ENCODE measurements around the gene CUX1.
"Not testable (repeated sequence)": the region's sequence is repeated elsewhere in the genome, so short reads cannot be mapped to it uniquely, and the experiment has no call there.

Gene CUX1

DNA sequence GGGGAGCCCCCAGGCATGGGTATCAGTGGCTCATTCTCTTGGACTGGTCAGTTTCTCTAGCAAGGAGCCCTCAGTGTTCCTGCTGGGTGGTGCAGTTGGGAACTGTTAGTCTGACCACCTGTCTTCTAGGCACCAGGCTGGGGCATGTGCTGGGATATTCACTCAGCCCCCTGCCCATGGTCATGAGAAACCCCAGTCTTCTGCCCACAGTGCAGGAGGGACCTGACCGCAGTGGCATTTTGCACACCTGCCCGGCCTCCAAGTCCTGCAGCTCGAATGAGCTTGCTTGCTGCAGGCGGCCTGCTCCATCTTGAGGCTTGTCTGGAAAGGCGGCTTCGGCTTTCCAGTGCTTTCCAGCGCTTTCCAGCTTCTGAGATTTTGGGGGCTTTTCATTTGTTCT lies 36.3 kb downstream of the CUX1 start:
- in situ Hi-C loops (cut with MboI; ENCODE audit: low sequenced_read_pairs), result no loop called here

DNA sequence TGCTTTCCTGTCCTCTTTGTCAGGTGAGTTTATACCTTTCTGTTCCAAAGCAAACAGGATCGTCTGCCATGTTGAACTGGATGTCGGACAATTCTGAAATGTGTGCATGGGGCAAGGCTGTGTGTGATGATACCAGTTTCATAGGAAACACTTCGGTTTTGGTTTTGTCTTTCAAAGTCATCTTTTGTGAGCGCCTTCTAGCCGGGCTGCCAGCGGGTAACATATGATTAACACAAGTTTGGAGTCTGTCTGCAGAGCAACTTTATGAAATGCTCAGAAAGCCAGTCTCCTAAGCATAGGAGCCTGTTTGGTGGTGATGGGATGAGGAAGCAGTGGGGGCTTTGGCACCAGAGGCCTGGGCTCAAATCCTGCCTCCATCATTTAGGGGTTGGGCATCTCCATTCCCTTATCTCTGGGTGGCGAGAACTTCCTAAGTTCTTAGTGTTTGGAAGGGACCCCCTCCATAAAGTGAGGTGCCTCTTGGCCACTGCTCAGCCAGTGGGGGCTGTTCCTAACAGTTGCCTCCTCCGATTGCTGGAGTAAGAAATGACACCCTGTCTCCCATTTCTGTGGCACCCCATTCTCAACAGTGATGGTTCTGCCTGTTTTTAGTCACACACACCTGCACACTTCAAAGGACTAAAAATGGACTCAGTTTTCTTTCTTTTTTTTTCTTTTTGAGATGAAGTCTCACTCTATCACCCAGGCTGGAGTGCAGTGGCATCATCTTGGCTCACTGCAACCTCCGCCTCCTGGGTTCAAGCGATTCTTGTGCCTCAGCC lies 36.8 kb downstream of the CUX1 start:
- in situ Hi-C loops (cut with MboI; ENCODE audit: low sequenced_read_pairs), result no loop called here

DNA sequence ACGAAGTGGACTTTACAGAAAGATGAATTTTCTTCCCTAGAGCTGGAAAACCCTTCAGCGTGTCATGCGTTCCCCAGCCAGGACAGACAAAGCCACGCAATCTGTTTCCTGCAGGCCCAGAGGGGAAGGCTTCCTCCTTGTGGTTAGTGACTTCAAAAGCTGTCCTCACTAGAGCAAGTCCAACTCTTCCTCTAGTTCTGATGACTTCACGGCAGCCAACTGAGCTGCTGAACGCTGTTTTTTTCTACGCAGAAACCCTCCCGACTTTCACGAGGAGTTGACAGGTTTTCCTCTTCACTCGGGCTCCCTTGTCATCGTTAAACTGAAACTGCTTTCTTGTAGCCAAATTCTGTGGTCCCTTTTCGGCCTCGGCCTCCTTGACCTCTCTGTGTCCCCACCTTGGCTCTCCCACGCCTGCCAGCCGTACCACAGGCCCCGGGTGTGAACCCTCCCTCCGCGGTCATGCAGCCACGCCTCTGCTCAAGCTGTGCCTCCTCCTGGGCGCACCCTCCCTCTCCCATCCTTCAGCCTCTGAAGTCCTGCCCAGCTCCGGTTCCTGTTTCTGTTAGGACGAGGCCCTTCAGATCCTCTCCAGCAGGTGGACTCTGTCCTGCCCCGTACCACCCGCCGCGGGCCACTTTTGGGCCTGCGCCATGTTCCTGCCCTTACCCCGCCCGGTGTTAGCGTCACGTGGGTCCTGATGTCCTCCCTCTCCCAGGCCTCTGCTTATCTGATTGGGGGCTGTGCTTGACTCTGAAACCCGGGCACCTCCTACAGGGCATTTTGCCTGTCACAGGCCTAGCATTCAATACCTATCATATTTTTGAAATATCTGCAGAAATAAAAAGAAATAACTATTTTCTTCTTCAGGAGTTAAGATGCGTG lies 39.3 kb downstream of the CUX1 start:
- in situ Hi-C loops (cut with MboI; ENCODE audit: low sequenced_read_pairs), result no loop called here

DNA sequence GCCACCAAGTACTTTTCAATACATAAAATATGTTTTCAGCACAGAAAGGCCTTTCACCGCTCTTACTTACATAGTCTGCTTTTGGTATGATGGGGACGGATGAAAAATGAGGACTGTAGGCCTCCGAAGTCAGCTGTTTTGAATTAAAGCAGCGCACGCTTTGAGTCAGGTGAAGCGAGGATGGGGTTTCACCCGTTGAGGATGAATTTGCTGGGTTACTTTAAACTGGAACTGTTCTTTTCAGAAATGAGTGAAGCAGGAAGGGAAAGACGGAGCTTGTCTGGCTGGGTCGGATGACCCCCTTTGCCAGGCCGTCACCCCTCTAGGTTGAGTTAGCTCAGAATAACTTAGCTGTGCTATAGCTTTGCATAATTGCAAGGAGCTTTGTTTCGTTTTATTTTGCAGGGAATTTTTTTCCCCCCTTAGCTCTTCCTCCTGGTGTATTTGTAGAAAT lies 40.0 kb downstream of the CUX1 start:
- in situ Hi-C loops (cut with MboI; ENCODE audit: low sequenced_read_pairs), result no loop called here

GRCh38 chr7:101858437-101859385 lies 41.3 kb downstream of the CUX1 start:
- in situ Hi-C loops (cut with MboI; ENCODE audit: low sequenced_read_pairs), result no loop called here

DNA sequence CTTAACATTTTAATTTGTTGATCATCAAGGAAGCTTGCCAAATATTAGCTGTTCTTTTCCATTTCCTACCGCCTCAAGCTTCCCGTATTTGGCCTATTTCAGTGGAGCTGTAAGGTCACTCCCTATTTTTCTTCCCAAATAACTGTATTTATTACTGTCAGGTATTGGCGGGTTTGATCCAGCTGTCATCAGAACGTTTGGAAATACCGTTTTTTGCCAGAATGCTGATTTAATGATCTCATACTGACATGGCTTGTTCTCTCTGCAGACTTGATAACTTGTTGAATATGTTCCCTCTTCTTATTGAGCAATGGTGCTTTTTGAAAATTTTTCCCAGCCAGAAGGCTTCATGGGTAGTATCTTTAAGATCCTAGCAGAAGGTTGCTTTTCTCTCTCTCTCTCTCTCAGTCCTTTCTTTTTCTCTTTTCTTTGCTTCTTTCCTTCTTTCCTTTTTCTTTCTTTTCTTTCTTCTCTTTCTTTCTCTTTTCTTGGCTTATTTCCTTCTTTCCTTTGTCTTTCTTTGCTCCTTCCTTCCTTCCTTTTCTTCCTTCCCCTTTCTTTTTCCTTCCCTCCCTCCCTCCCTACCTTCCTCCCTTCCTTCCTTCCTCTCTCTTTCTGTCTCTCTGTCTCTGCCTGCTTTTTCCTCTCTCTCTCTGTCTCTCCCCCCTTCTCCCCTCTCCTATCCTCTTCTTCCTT lies 42.1 kb downstream of the CUX1 start:
- in situ Hi-C loops (cut with MboI; ENCODE audit: low sequenced_read_pairs), result no loop called here

DNA sequence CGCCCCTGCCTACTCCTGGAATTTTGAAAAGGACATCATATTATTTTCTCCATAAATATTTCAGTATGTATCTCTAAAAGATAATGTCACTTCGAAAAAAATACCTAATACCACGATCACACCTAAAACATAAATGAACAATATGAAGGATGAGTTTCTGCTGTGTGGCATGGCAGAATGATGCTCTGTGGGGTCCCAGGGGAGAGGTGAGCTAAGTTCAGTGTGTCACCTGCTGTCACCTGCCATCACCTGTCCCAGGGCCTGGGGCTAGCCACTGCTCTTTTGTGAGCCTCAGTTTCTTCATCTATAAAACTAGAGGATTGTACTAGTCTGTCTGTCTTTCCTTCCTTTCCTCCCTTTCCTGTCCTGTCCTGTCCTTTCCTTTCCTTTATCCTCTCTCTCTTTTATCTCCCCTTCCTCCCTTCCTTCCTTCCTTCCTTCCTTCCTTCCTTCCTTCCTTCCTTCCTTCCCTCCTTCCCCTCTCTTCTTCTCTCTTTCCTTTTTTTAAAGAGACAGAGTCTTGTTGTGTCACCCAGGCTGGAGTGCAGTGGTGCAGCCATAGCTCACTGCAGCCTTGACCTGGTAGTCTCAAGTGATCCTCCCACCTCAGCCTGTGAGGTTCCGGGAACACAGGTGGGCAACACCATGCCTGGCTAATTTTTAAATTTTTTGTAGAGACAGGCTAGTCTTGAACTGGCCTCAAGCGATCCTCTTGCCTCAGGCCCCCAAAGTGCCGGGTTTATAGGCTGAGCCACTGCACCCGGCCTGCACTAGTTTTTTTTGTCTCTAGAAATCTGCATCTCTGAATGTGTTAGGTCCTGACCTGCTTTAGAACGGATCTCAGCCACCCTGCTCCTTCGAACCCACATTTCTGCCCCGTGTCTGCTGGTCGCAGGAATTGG lies 43.1 kb downstream of the CUX1 start:
- in situ Hi-C loops (cut with MboI; ENCODE audit: low sequenced_read_pairs), result no loop called here

DNA sequence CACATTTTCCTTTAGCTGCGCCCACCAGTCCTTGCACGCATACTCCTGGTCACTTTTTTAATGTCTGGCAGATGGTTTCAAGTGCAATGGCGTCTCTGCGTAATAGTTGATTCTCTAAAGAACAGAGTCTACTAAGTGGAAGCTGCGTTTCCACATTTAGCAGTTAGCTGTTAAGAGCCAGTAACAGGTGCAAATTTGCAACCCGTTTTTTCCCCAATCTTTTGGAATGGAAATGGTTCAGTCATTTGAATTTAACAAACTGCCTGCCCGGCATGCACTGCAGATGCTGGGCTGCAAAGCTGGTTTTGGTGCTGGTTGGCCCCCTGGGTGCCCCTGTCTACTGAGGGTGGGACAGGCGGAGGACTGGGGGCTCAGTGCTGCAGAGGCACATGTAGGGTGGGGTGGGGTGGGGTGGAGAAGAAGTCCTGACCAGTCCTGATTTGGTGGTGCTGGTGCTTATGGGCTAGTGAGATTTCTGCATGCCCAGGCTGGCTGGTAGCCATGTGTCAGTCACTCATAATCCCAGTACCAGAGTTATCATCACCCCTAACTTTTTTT lies 43.9 kb downstream of the CUX1 start:
- in situ Hi-C loops (cut with MboI; ENCODE audit: low sequenced_read_pairs), result no loop called here

- in situ Hi-C loops (cut with MboI; ENCODE audit: low sequenced_read_pairs), result no loop called here
Observed at GRCh38 chr7:101862280-101863220, 45.1 kb downstream of the CUX1 start.

DNA sequence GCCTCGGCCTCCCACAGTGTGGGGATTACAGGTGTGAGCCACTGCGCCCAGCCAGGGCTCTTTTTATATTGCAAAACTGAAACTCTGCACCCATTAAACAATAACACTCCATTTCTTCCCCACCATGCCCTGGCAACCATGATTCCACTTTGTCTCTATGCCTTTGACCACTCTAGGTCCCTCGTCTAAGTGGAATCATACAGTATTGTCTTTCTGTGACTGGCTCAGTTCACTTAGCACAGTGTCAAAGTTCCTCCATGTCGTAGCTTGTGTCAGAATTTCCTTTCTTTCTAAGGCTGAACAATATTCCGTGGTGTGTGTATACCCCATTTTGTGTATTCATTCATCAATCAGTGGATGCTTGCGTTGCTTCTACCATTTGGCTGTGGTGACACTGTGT lies 46.2 kb downstream of the CUX1 start:
- in situ Hi-C loops (cut with MboI; ENCODE audit: low sequenced_read_pairs), result no loop called here

DNA sequence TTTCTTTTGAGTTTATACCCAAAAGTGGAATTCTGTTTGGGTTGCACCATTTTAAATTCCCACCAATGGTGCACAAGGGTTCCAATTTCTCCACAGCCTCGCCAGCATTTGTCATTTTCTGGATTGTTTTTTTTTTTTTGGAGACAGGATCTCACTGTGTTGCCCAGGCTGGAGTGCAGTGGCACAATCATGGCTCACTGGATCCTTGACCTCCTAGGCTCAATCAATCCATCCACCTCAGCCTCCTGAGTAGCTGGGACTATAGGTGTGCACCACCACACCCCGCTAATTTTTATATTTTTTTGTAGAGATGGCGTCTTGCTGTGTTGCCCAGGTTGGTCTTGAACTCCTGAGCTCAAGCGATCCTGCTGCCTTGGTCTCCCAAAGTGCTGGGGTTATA lies 46.6 kb downstream of the CUX1 start:
- in situ Hi-C loops (cut with MboI; ENCODE audit: low sequenced_read_pairs), result no loop called here

DNA sequence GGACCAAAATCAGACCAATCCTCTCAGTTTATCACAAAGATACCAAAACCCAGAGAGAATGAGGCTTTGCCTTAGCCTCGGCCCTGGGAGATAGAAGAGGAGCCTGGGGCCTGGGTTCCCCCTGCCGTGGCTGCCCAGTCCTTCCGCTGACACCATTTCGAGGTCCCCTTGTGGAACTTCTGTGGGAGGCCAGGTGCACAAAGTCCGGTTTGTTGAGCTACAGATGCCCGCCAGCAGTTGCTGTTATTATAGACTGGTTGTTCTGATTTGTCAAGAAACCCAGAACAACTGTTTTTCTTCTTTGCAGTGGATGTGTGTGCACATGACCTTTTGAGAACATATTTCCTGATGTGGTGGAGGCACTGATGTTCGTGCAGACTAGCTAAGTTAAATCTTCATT lies 47.6 kb downstream of the CUX1 start:
- in situ Hi-C loops (cut with MboI; ENCODE audit: low sequenced_read_pairs), result no loop called here

GRCh38 chr7:101865455-101865854 lies 48.0 kb downstream of the CUX1 start:
- in situ Hi-C loops (cut with MboI; ENCODE audit: low sequenced_read_pairs), result no loop called here

- in situ Hi-C loops (cut with MboI; ENCODE audit: low sequenced_read_pairs), result no loop called here
Observed at GRCh38 chr7:101866328-101866727, 48.9 kb downstream of the CUX1 start.

GRCh38 chr7:101867265-101867664 lies 49.8 kb downstream of the CUX1 start:
- in situ Hi-C loops (cut with MboI; ENCODE audit: low sequenced_read_pairs), result no loop called here

GRCh38 chr7:101867681-101868080 lies 50.3 kb downstream of the CUX1 start:
- in situ Hi-C loops (cut with MboI; ENCODE audit: low sequenced_read_pairs), result not testable (repeated sequence)

DNA sequence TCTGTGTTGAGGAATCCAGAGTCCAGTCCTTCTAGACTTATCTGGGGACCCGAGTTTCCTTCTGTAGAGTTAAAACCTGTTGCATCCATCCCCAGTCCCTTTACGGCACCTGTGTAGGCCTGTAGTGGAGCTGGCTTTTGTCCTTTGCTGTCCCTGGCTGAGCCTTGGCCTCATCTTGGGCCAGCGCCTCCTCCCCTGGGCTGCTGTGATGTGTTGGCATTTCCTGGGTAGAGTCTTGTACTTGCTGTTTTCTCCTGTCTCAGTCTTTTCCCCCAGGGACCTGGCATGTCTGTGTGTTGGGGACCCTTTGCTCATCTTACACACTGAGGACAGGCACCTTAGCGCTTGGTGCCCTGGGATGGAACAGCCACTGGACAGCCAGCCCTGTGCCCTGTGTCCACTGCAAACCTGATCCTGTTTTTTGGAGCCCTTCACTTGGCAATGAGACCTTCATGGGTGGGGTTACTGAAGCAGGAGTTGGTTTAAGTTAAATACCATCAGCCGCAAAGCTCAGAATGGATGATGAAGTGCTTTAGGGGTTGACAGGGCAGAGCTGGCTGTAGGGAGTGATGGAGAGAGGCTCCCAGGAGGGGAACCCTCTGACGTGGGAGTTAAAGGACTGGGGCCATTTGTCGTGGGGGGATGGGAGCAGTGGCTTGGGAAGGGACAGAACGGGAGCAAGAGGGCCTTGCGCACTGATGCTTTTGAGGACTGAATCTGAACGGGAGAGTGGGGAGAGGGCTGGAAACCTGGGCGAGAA lies 50.9 kb downstream of the CUX1 start:
- in situ Hi-C loops (cut with MboI; ENCODE audit: low sequenced_read_pairs), result no loop called here
